ENCODE measurements around the gene NDUFAF7. TPM values are rescaled to one million over a fixed set of nuclear protein-coding genes. Genes with fewer than 3 reads are reported as not detected.
"Not testable (repeated sequence)": the region's sequence is repeated elsewhere in the genome, so short reads cannot be mapped to it uniquely, and the experiment has no call there.

NDUFAF7 gene
- total and polyA plus RNA-seq, 9 of the 15 experiments (the other 6 are each of a cell fraction or from before 2014, with no cell fraction given): 14.9 to 41.6 (median 23.9) TPM

- ChIA-PET POLR2A (no interaction called here), CTCF (ENCODE audit: low intra/inter-chr PET ratio) (no interaction called here)
- BruUV-seq (replicated peaks): TSS peak; percentile 24
- H3K79me2 ChIP-seq (ENCODE audit: control insufficient read depth, insufficient read depth, low read length): no peaks in the 10 kb centered on the region
- TF ChIP-seq ZNF584 (CRISPR knock-in tag; IDR thresholded peaks at IDR 0.05; ENCODE audit: low read depth): no peak
- TF ChIP-seq SMARCC2 (IDR thresholded peaks at IDR 0.05; ENCODE audit: low read depth): no peak
- TF ChIP-seq ZKSCAN1 (IDR thresholded peaks at IDR 0.05; ENCODE audit: low read depth, low read length): peak; percentile 78
- no peaks in the 10 kb centered on the region for H3K9me3 ChIP-seq (replicated peaks; ENCODE audit: control insufficient read depth, insufficient read depth, low read depth, low read length)
- H3K36me3 ChIP-seq (ENCODE audit: control insufficient read depth, insufficient read depth, low read length): peaks cover 17% of the 10 kb centered on the region; the same call in 2 of the 3 replicates
- H3K9me1 ChIP-seq (ENCODE audit: control insufficient read depth, insufficient read depth, low read length): no peaks in the 10 kb centered on the region
- FAIRE-seq (no peak), DNase-seq (ENCODE audit: extremely low read depth in 1 of 4, low spot score in 3 of 4) (no peak), ATAC-seq (no peak)
- in situ Hi-C loops (cut with MboI) (no loop called here), intact Hi-C loops (cut with micrococcal nuclease) (no loop called here)
- no peak overlapping the region for H3K4me2 ChIP-seq (ENCODE audit: insufficient read depth, low read length)
- H3K27me3 ChIP-seq (ENCODE audit: control insufficient read depth in 2 of 2, insufficient read depth in 2 of 2, low read length in 2 of 2): no peaks in the 10 kb centered on the region
- no peak overlapping the region for H3K9ac ChIP-seq (ENCODE audit: insufficient read depth in 1 of 2, low read depth in 2 of 2, low read length in 2 of 2)
- H3K4me1 ChIP-seq (replicated peaks in 1 of 2; ENCODE audit: control insufficient read depth in 2 of 2, insufficient read depth in 2 of 2, low read length in 2 of 2): no peaks in the 10 kb centered on the region
- WGBS (ENCODE audit: insufficient coverage, low coverage, missing lambda C conversion rate): 94% methylated on average over 2 of the region's 2 CpGs
- no peak overlapping the region for H2AFZ ChIP-seq (ENCODE audit: low read depth, low read length)
- no peaks in the 10 kb centered on the region for H4K20me1 ChIP-seq (replicated peaks; ENCODE audit: control insufficient read depth, insufficient read depth, low read length)
- H3K4me3 ChIP-seq: no peak overlapping the region
- H3K27ac ChIP-seq (ENCODE audit: extremely low read depth, low read depth, low read length): no peak overlapping the region
Measured at GRCh38 chr2:37291680-37292079, 60.2 kb downstream of the NDUFAF7 start.

- POLR2A ChIA-PET; H2AFZ ChIP-seq (ENCODE audit: low read depth, low read length); H3K4me1 ChIP-seq (replicated peaks in 1 of 2; ENCODE audit: control insufficient read depth in 2 of 2, insufficient read depth in 2 of 2, low read length in 2 of 2); H3K4me3 ChIP-seq; H3K27me3 ChIP-seq (ENCODE audit: control insufficient read depth in 2 of 2, insufficient read depth in 2 of 2, low read length in 2 of 2); H3K9me1 ChIP-seq (ENCODE audit: control insufficient read depth, insufficient read depth, low read length); in situ Hi-C loops (cut with MboI); H3K9me3 ChIP-seq (replicated peaks; ENCODE audit: control insufficient read depth, insufficient read depth, low read depth, low read length); H3K4me2 ChIP-seq (ENCODE audit: insufficient read depth, low read length); H3K27ac ChIP-seq (ENCODE audit: extremely low read depth, low read depth, low read length); H4K20me1 ChIP-seq (replicated peaks; ENCODE audit: control insufficient read depth, insufficient read depth, low read length); H3K36me3 ChIP-seq (ENCODE audit: control insufficient read depth, insufficient read depth, low read length); H3K9ac ChIP-seq (ENCODE audit: insufficient read depth in 1 of 2, low read depth in 2 of 2, low read length in 2 of 2); BruUV-seq (replicated peaks); DNase-seq (ENCODE audit: extremely low read depth in 1 of 4, low spot score in 3 of 4); intact Hi-C loops (cut with micrococcal nuclease); H3K79me2 ChIP-seq (ENCODE audit: control insufficient read depth, insufficient read depth, low read length); ATAC-seq; CTCF ChIA-PET (ENCODE audit: low intra/inter-chr PET ratio): not testable (repeated sequence)
- FAIRE-seq: peak; percentile 15
- 95% methylated on average over 2 of the region's 2 CpGs for WGBS (ENCODE audit: insufficient coverage, low coverage, missing lambda C conversion rate)
- TF ChIP-seq CEBPB (tag; IDR thresholded peaks at IDR 0.05): peak; percentile 26; the same call in 1 of the 2 replicates
Measured at GRCh38 chr2:37294858-37295257, 63.4 kb downstream of the NDUFAF7 start.

Data from K562 (cell line).